ENCODE data around the gene KRTAP1-3.
A peak's percentile ranks its signal among the peaks of the same experiment; 100 is the strongest.
"Not testable (repeated sequence)": the region's sequence is repeated elsewhere in the genome, so short reads cannot be mapped to it uniquely, and the experiment has no call there.

Gene KRTAP1-3

GRCh38 chr17:41008811-41009210 lies 25.9 kb downstream of the KRTAP1-3 start, which contains the start of gene KRTAP3-1:
Gene KRTAP3-1 (minus strand): TSS chr17:41009128. CDS start chr17:41009074, 54 bp downstream.
- DNase-seq = peak; percentile 70

- DNase-seq = no peak
Measured at GRCh38 chr17:41004397-41004796, 30.3 kb downstream of the KRTAP1-3 start.

GRCh38 chr17:41003926-41004325 lies 30.7 kb downstream of the KRTAP1-3 start:
- no peak for DNase-seq

- DNase-seq = no peak
Measured at GRCh38 chr17:41002814-41003213, 31.9 kb downstream of the KRTAP1-3 start.

GRCh38 chr17:41001795-41002194 lies 32.9 kb downstream of the KRTAP1-3 start:
- DNase-seq = no peak

GRCh38 chr17:40999563-40999962 lies 35.1 kb downstream of the KRTAP1-3 start, which contains the start of gene KRTAP3-2:
Gene KRTAP3-2 (minus strand): TSS chr17:40999906. CDS start chr17:40999853, 53 bp downstream.
- DNase-seq = not testable (repeated sequence)

- DNase-seq = no peak
Measured at GRCh38 chr17:40997361-40997760, 37.3 kb downstream of the KRTAP1-3 start.

GRCh38 chr17:40996829-40997228 lies 37.8 kb downstream of the KRTAP1-3 start:
- DNase-seq = no peak

GRCh38 chr17:40995116-40995515 lies 39.6 kb downstream of the KRTAP1-3 start:
- DNase-seq = no peak

- no peak for DNase-seq
Measured at GRCh38 chr17:40993839-40994238, 40.8 kb downstream of the KRTAP1-3 start, which contains the start of gene KRTAP3-3. Gene KRTAP3-3 (minus strand): TSS chr17:40994164. CDS start chr17:40994097, 67 bp downstream.

- no peak for DNase-seq
Measured at GRCh38 chr17:40993084-40993483, 41.6 kb downstream of the KRTAP1-3 start.

GRCh38 chr17:40992666-40993065 lies 42.0 kb downstream of the KRTAP1-3 start:
- no peak for DNase-seq

- no peak for DNase-seq
Measured at GRCh38 chr17:40986920-40987319, 47.8 kb downstream of the KRTAP1-3 start.

- DNase-seq = no peak
Measured at GRCh38 chr17:40984226-40984625, 50.4 kb downstream of the KRTAP1-3 start, which contains the start of gene KRT40. Gene KRT40 (minus strand): TSS chr17:40984326. CDS start chr17:40984273, 53 bp downstream.

Data from NCI-H2107 (cell line).